LNCaP clone FGC (cell line): ENCODE measurements around the gene ACSS1.

Experiments used
- DNase-seq: peaks from one replicate; pipeline ENCODE4 v3.0.0-alpha.2; 2011; ENCODE audit warnings: low read depth
- H3K4me3 ChIP-seq: 2 replicates; pipeline ENCODE4 v1.5.1; 2011; ENCODE audit warnings: mild to moderate bottlenecking, low read depth, low read length, control low read depth
- CTCF ChIP-seq: IDR thresholded peaks from 2 replicates; pipeline ENCODE4 v1.5.1; 2012; ENCODE audit warnings: mild to moderate bottlenecking; ENCODE audit not compliant: control insufficient read depth, insufficient read depth; ENCODE audit errors: extremely low read depth

The ACSS1 gene

GRCh38 chr20:25036331-25036936 is 21.5 kb downstream of the ACSS1 start:
- DNase-seq: no peak
- H3K4me3 ChIP-seq: no peak overlapping the region
- no peak for TF ChIP-seq CTCF

GRCh38 chr20:25035921-25036320 is 22.0 kb downstream of the ACSS1 start:
- no peak for TF ChIP-seq CTCF
- no peak overlapping the region for H3K4me3 ChIP-seq
- DNase-seq: no peak

- no peak for DNase-seq
- TF ChIP-seq CTCF: no peak
- no peak overlapping the region for H3K4me3 ChIP-seq
Measured at GRCh38 chr20:25033924-25034300, 24.0 kb downstream of the ACSS1 start.

GRCh38 chr20:25033265-25033923 is 24.5 kb downstream of the ACSS1 start:
- no peak overlapping the region for H3K4me3 ChIP-seq
- no peak for DNase-seq
- no peak for TF ChIP-seq CTCF

GRCh38 chr20:25032478-25033264 is 25.3 kb downstream of the ACSS1 start:
- no peak for TF ChIP-seq CTCF
- no peak for DNase-seq
- H3K4me3 ChIP-seq: no peak overlapping the region

- DNase-seq: no peak
- no peak for TF ChIP-seq CTCF
- H3K4me3 ChIP-seq: no peak overlapping the region
Measured at GRCh38 chr20:25032065-25032477, 25.9 kb downstream of the ACSS1 start.
